ENCODE data around the gene NF1. TPM values are rescaled to one million over a fixed set of nuclear protein-coding genes. Genes with fewer than 3 reads are reported as not detected.

NF1 gene
- total and polyA plus RNA-seq, 2 experiments from 2014 or later, result 8.4 to 45.9 TPM

DNA sequence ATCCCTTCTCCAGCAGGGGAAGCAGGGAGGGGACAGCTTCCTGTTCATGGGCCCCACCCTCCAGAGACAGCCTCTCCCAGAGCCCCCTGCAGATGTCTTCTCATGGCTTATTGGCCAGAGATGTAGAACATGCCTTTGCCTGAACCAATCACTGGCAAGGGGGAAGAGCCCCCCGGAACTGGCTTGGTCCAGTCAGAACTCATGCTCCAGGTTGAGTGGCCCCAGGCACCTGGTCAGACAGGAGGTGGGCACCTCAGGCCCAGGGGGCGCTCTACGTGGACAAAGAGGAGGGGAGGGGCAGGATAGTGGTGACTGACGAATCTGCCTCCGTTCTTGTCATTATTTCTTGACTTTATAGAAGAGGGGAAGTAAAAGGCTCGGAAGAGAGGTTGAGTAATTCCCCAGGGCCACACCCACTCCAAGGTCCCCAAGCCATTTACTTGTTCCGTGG is 320.3 kb downstream of the NF1 start:
- Histone ChIP-seq H4K20me1 (ENCODE audit: insufficient read depth, poor library complexity, severe bottlenecking) (no peaks in the 10 kb centered on the region), H3K27me3 (no peaks in the 10 kb centered on the region), H3K36me3 (replicated peaks; ENCODE audit: insufficient read depth, low read depth) (no peaks in the 10 kb centered on the region), H3K4me1 (ENCODE audit: insufficient read depth) (no peaks in the 10 kb centered on the region), H3K27ac (no peak overlapping the region), H2AFZ (no peak overlapping the region), H3K79me2 (no peaks in the 10 kb centered on the region), H3K9me2 (replicated peaks; ENCODE audit: insufficient read depth) (no peaks in the 10 kb centered on the region), H3K9me3 (ENCODE audit: low read depth) (no peaks in the 10 kb centered on the region), H3K4me3 (no peak overlapping the region), H3K4me2 (no peak overlapping the region)
- DNase-seq (ENCODE audit: low spot score), result no peak
- 74% methylated on average over 7 of the region's 7 CpGs for WGBS (ENCODE audit: low lambda C conversion rate, missing lambda C conversion rate)
- TF ChIP-seq EZH2phosphoT487 (IDR thresholded peaks at IDR 0.05; ENCODE audit: low read depth, severe bottlenecking, unreplicated experiment), result no peak
- TF ChIP-seq, protein P1, sequence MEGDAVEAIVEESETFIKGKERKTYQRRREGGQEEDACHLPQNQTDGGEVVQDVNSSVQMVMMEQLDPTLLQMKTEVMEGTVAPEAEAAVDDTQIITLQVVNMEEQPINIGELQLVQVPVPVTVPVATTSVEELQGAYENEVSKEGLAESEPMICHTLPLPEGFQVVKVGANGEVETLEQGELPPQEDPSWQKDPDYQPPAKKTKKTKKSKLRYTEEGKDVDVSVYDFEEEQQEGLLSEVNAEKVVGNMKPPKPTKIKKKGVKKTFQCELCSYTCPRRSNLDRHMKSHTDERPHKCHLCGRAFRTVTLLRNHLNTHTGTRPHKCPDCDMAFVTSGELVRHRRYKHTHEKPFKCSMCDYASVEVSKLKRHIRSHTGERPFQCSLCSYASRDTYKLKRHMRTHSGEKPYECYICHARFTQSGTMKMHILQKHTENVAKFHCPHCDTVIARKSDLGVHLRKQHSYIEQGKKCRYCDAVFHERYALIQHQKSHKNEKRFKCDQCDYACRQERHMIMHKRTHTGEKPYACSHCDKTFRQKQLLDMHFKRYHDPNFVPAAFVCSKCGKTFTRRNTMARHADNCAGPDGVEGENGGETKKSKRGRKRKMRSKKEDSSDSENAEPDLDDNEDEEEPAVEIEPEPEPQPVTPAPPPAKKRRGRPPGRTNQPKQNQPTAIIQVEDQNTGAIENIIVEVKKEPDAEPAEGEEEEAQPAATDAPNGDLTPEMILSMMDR (IDR thresholded peaks at IDR 0.05; ENCODE audit: poor library complexity), result no peak

GRCh38 chr17:31415640-31416502 is 321.1 kb downstream of the NF1 start:
- no peak overlapping the region for H3K27ac ChIP-seq
- H3K36me3 ChIP-seq (replicated peaks; ENCODE audit: insufficient read depth, low read depth), result no peaks in the 10 kb centered on the region
- no peak for DNase-seq (ENCODE audit: low spot score)
- H3K79me2 ChIP-seq, result no peaks in the 10 kb centered on the region
- no peaks in the 10 kb centered on the region for H3K9me2 ChIP-seq (replicated peaks; ENCODE audit: insufficient read depth)
- no peaks in the 10 kb centered on the region for H4K20me1 ChIP-seq (ENCODE audit: insufficient read depth, poor library complexity, severe bottlenecking)
- no peak for TF ChIP-seq EZH2phosphoT487 (IDR thresholded peaks at IDR 0.05; ENCODE audit: low read depth, severe bottlenecking, unreplicated experiment)
- TF ChIP-seq EZH2 (IDR thresholded peaks at IDR 0.05; ENCODE audit: borderline replicate concordance), result no peak
- TF ChIP-seq, protein P1 (IDR thresholded peaks at IDR 0.05; ENCODE audit: poor library complexity), result no peak
- no peaks in the 10 kb centered on the region for H3K4me1 ChIP-seq (ENCODE audit: insufficient read depth)
- H2AFZ ChIP-seq, result no peak overlapping the region
- H3K9me3 ChIP-seq (ENCODE audit: low read depth), result no peaks in the 10 kb centered on the region
- no peaks in the 10 kb centered on the region for H3K27me3 ChIP-seq
- H3K4me3 ChIP-seq, result no peak overlapping the region
- 93% methylated on average over 22 of the region's 22 CpGs for WGBS (ENCODE audit: low lambda C conversion rate, missing lambda C conversion rate)
- no peak overlapping the region for H3K4me2 ChIP-seq

GRCh38 chr17:31416503-31416923 is 321.7 kb downstream of the NF1 start:
- no peak for DNase-seq (ENCODE audit: low spot score)
- Histone ChIP-seq H3K79me2 (no peaks in the 10 kb centered on the region), H3K4me1 (ENCODE audit: insufficient read depth) (no peaks in the 10 kb centered on the region), H3K27ac (no peak overlapping the region), H3K36me3 (replicated peaks; ENCODE audit: insufficient read depth, low read depth) (no peaks in the 10 kb centered on the region), H3K4me2 (no peak overlapping the region), H3K9me2 (replicated peaks; ENCODE audit: insufficient read depth) (no peaks in the 10 kb centered on the region), H4K20me1 (ENCODE audit: insufficient read depth, poor library complexity, severe bottlenecking) (no peaks in the 10 kb centered on the region), H2AFZ (no peak overlapping the region), H3K27me3 (no peaks in the 10 kb centered on the region), H3K9me3 (ENCODE audit: low read depth) (no peaks in the 10 kb centered on the region), H3K4me3 (no peak overlapping the region)
- no peak for TF ChIP-seq EZH2 (IDR thresholded peaks at IDR 0.05; ENCODE audit: borderline replicate concordance)
- TF ChIP-seq, protein P1 (IDR thresholded peaks at IDR 0.05; ENCODE audit: poor library complexity), result no peak
- TF ChIP-seq EZH2phosphoT487 (IDR thresholded peaks at IDR 0.05; ENCODE audit: low read depth, severe bottlenecking, unreplicated experiment), result no peak
- WGBS (ENCODE audit: low lambda C conversion rate, missing lambda C conversion rate), result 60% methylated on average over 10 of the region's 10 CpGs
